ENCODE data around the gene COMTD1.
"Not testable (repeated sequence)": the region's sequence is repeated elsewhere in the genome, so short reads cannot be mapped to it uniquely, and the experiment has no call there.

The COMTD1 gene

DNA sequence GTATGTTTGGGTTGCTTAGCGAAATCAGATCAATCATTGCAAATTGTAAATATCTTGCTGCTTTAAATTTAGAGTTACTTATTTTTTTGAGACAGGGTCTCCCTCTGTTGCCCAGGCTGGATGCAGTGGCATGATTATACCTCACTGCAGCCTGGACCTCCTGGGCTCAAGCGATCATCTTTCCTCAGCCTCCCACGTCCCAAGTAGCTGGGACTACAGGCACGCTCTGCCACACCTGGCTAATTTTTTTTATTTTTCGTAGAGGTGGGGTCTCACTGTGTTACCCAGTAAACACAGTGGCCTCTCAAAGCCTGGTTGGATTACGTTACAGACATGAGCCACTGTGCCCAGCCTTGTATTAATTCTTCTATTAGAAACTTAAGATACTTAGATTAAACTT is 23.4 kb downstream of the COMTD1 start:
- no peak for DNase-seq

GRCh38 chr10:75211007-75211691 is 24.6 kb downstream of the COMTD1 start:
- no peak for DNase-seq

DNA sequence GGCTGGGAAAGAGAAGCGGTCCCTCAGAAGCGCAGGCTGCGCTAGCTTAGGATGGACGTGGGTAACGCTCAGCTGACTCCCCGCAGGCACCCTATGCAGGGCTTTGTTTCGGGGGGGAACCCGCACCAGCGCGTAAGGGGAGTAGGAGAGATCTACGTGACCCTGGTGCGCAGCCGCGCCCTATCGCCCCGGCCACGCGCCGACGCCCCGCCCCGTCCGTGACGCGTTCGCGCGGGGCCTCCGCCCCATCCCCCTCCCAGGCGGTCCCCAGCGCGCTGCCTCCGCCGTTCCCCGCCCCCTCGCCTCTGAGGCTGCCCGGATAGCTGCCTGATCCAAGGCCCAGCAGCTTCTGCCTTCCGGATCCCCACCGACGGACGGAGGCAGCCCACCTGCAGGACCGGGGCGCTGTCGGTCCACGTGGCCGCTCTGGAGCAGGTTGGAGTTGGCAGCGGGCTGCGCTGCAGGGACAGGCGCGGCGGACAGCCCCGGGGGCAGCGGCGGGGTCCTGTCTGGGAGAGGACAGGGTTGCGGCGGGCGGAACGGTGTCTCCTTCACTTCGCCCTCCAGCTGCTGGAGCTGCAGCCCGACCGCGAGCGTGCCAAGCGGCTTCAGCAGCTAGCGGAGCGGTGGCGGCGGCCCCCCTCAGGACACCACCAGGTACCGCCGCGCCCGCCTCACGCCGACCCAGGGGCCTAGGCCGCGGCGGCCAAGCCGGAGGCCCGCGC is 25.3 kb downstream of the COMTD1 start, which contains the start of gene VDAC2:
Gene VDAC2, plus strand, starts transcription at position 515 of the 725 bp plus-strand sequence. CDS start 363 bp downstream, outside the sequence.
- peak; percentile 95 for DNase-seq

- peak; percentile 75 for DNase-seq
Observed at GRCh38 chr10:75209921-75210281, 25.9 kb downstream of the COMTD1 start.

DNA sequence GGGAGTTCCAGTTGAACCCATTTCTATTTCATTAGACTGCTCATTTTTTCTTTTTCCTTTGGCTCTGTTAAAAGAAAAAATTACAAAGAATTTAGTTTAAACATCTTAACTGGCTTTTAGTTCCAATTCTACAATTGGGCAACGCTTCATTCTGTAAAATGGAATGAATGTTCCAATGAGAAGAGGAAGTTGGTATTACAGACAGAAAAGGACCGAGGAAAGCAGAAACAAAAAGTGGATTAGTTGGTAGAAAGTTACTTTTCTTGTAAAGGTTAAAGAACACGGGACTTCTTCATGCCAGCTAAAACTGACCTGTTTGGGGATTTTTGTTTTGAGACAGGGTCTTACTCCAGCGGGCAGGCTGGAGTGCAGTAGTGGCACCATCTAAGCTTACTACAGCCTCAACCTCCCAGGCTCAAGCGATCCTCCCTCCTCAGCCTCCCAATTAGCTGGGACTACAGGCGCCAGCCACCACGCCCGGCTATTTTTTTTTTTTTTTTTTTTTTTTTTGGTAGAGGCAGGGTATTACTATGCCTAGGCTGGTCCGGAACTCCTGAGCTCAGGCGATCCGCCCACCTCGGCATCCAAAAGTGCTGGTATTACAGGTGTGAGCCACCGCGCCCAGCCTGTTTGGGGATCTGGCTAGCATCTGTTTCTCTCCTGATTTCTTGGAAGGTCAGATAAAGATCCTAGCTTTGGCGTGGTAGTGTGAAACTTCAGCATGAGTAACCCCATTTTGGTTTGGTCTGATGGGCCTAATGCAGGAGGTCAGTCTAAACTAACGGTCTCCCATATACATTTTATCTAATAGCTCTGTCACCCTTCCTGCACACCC is 26.5 kb downstream of the COMTD1 start:
- DNase-seq = no peak

DNA sequence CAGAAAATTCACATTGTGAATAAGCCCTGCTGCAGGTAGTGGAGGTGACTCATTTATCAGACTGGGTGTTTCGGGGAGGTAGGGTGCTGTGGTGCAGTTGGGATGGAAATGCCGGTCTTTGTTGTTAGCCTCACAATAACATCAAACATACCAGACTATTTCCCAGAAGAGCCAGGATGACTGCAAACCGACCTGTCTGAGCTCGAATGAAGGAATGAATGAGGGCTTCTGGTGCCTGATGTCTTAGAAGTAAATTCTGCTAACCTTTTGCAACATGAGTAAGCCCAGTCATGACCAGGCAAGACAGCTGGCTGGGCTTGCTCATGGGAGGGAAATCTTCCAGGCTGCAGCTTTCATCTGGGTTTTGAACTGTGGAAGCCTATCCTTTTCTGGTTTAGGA is 27.6 kb downstream of the COMTD1 start:
- no peak for DNase-seq

DNA sequence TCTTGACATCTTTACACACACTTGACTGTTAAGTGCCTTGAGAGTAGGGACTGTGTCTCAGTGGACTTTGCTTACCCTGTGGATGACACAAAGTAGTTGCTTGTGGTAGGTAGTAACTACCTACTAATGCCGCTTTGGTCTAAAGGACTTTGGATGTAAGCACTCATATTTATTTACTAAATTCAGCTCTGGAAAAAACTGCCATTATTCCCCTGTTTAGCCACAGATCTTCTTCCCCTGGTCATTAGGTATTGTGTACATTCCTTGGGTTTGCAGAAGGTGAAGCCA is 28.0 kb downstream of the COMTD1 start:
- DNase-seq = no peak

DNA sequence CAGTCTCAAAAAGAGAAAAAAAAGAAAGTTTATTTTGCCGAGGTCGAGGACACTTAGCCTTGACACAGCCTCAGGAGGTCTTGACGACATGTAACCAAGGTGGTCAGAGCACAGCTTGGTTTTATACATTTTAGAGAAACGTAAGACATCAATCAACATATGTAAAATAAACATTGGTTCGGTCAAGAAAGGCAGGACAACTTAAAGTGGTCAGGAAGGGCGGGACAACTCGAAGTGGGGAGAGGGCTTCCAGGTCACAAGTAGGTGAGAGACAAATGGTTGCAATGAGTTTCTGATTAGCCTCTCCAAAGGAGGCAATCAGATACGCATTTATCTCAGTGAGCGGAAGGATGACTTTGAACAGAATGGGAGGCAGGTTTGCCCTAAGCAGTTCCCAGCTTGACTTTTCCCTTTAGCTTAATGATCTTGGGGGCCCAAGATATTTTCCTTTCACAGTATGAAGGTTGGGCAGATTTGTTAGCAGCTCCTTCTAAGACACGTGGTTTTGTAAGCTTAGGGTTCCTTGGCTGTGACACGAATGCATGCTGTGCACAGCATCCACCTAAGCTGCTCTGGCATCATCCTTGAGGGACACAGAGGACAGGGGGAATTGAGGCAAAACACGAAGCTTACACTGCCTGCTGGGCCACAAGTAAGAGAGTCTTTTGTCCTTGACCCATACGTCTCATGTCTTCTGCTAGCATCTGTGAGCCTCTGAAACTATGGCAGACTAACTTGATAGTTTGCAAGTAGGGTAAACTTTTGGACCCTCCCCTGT is 28.5 kb downstream of the COMTD1 start:
- no peak for DNase-seq

DNA sequence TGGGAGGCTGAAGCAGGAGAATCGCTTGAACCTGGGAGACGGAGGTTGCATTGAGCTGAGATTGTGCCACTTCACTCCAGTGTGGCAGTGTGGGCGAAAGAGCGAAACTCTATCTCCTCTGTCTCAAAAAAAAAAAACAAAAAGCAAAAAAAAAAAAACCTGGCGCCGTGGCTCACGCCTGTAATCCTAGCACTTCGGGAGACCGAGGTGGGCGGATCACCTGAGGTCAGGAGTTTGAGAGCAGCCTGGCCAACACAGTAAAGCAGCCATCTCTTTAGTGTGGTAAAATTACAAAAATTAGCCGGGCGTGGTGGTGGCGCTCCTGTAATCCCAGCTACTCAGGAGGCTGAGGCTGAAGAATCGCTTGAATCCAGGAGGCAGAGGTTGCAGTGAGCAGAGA is 29.1 kb downstream of the COMTD1 start:
- DNase-seq = not testable (repeated sequence)

GRCh38 chr10:75205908-75206307 is 29.8 kb downstream of the COMTD1 start:
- no peak for DNase-seq

GRCh38 chr10:75203724-75204123 is 32.0 kb downstream of the COMTD1 start:
- no peak for DNase-seq

- not testable (repeated sequence) for DNase-seq
Observed at GRCh38 chr10:75203046-75203620, 32.6 kb downstream of the COMTD1 start.

- no peak for DNase-seq
Observed at GRCh38 chr10:75202321-75203045, 33.3 kb downstream of the COMTD1 start.

DNA sequence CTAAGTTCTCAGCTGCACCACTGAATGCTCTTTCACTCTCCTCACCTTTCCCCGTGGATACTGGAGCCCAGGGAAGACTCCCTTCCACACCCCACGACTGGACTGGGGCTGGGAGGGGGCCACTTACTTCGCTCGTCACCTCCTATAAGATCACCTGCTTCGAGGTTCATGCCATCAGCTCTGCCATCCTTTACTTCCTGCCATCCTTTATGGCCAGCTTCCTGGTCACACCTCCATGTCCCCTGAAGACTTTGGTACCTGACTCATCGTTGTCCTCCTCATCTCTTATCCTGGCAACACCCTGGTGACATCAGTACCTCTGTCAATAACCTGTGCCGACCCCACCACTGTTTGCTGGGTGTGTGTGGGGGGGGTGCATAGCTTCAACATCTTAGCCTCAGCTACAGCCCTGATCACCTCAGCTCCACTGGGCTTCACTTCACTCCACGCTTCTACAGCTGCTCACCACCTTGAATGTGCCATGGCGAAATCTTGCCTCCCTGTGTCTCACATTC is 33.9 kb downstream of the COMTD1 start:
- DNase-seq = no peak

GRCh38 chr10:75199949-75200348 is 35.8 kb downstream of the COMTD1 start:
- not testable (repeated sequence) for DNase-seq

GRCh38 chr10:75197906-75198305 is 37.9 kb downstream of the COMTD1 start:
- no peak for DNase-seq

GRCh38 chr10:75197066-75197465 is 38.7 kb downstream of the COMTD1 start:
- no peak for DNase-seq

DNA sequence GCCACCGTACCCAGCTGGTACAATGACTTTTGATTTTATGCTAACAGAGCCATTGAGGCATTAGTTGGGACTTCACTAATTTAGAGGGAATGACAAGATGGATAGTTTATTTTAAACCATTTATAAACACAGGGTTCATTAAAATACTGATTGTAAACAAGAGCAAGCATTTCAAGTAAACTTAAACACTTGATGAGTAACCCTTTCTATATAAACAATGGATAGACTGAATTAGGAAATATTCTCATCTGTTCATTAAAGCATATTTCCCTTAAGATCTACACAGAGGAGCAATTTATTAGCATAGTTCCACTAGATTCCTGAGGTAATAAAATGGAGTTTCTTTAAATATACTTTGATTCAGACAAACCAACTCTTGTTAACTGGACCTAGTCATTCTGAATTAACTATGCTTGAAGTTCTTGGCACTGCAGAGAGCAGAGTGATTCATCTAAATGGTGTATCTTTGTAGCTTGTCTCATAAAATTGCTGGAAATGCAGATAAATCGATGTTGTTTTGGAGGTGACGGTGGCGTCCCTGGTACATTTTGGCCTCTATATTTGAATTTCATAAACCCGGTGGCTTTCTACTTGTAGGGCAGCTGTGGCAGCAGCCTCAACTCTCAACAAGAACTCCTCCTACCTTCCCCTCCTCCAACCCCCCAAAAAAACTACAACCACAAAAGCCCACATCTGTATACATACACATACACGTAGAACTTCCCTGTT is 40.6 kb downstream of the COMTD1 start:
- no peak for DNase-seq

DNA sequence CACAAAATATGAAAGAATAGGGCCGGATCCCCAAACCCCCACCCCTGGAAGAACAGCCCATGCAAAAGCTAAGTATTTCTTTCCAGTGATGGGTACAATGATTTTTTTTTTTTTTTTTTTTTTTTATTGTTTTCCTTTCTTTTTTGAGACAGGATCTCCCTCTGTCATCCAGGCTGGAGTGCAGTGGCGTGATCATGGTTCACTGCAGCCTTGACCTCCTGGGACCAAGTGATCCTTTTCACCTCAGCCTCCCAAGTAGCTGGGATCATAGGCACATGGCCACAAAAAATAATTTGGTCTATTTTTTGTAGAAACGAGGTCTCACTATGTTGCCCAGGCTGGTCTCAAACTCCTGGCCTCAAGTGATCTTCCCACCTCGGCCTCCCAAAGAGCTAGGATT is 41.1 kb downstream of the COMTD1 start:
- not testable (repeated sequence) for DNase-seq

- DNase-seq = no peak
Observed at GRCh38 chr10:75191821-75192568, 43.8 kb downstream of the COMTD1 start.
